Activated CD8-positive, alpha-beta memory T cell treated with anti-CD3 and anti-CD28 coated beads, Interleukin-2, amount 50 U/mL, for 1 hour (primary cell): ENCODE results near the gene MGLL.

Source experiments
- DNase-seq: peaks from one replicate; pipeline ENCODE4 v3.0.0-alpha.2; 2020; ENCODE audit errors: extremely low read depth

MGLL gene

DNA sequence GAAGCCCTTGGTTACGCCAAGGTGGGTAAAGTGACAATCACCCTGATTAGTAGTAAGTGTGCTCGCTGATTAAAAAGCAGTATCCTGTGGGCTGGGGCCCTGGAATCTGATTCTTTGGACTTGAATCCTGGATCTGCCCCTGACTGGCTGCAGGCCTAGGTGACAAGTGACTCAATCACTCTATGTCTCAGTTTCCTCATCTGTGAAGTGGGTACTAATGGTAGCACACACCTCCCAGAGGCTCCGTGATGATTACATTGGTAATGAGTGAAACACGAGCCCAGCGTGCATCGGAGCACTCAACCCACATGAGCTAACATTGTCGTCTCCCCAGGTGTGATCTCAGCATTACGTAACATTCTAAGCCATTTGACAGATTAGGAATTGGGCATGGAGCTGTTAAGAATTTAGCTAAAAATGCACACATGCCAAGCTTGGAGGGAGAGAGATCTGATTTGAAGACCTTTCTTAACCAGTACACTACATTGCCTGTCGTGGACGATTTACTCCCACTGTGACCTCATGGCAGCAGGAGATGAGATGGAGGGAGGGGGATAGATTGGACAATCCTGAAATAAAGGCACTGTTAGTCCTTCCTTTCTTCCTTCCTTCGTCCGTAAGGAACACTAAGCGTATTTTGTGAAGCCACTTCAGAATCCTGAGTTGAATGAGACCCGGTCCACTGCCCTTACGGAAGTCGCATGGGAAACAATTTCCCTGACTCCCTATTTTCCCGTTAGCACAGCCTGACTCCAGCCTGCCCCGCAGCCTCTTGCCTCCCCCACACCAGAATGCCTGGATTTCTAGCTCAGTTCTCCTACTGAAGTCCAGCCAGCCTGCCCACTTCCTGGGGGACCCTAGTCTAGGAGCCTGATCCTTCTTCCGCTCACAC is 32.1 kb downstream of the MGLL start:
- no peak for DNase-seq

GRCh38 chr3:127789051-127789450 is 33.3 kb downstream of the MGLL start:
- DNase-seq, result no peak

- no peak for DNase-seq
These were observed 33.8 kb downstream of the MGLL start for GRCh38 chr3:127788451-127788909.

GRCh38 chr3:127787571-127788365 is 34.5 kb downstream of the MGLL start:
- no peak for DNase-seq

GRCh38 chr3:127787071-127787490 is 35.2 kb downstream of the MGLL start:
- no peak for DNase-seq

- DNase-seq, result no peak
These were observed 35.8 kb downstream of the MGLL start for GRCh38 chr3:127786353-127787070.

GRCh38 chr3:127785711-127786265 is 36.5 kb downstream of the MGLL start:
- DNase-seq, result no peak

DNA sequence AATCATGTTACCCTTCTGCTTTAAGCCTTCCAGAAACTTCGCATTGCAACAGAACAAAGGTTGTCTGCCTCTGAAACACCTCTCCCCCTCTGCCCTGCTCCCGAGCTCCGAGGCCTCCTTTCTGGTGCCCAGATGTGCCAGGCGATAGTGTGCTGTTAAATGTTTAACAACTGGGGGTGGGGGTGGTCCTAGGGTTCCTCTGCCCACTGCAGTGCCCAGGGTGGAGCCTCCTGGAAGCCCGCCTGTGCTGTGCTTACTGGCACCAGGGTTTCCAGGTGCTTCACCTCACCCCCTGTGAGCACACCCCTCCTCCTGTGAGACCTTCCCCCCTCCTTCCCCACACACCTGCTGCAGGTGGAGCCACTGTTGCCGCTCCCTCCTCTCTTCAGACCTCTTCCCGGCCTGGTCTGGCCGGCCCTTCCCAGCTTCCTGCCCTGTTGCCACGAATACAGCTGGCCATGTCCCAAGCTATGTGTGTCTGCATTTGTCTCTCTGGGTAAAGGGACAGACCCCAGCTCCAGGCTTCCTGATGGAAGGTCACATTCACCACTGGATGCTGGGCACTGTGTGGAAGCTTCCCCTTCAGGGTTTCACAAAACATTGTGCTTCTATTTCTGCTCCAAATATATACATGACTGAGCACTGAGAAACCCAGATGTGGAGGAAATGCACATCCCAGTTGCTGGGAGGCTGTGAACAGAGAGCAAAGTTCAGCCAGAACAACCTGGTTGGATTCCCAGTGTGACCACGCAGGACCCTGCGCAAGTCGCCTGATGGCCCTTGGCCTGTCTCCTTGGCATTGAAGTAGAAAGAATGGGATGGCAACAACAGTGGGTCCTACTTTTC is 37.2 kb downstream of the MGLL start:
- DNase-seq, result no peak

DNA sequence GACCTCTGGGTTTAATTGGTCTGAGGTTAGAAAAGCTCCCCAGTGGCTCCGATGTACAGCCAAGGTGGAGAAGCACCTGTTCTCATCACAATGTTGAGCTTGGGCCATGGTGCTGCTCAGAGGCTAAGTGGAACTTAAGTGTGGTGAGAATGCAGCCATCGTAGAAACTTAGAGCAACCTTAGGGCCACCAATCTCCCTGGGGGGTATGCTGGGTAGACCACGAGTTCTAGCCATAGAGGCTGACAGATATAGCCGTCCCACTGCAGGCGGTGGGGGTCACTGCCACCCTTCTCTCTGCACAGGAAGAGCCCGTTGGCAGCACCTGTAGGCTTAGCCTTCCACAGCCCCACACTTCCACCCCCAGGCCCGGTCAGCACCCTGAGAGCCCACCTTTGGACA is 38.0 kb downstream of the MGLL start:
- DNase-seq, result no peak

- no peak for DNase-seq
These were observed 38.6 kb downstream of the MGLL start for GRCh38 chr3:127783642-127784160.

- no peak for DNase-seq
These were observed 39.1 kb downstream of the MGLL start for GRCh38 chr3:127783166-127783565.

DNA sequence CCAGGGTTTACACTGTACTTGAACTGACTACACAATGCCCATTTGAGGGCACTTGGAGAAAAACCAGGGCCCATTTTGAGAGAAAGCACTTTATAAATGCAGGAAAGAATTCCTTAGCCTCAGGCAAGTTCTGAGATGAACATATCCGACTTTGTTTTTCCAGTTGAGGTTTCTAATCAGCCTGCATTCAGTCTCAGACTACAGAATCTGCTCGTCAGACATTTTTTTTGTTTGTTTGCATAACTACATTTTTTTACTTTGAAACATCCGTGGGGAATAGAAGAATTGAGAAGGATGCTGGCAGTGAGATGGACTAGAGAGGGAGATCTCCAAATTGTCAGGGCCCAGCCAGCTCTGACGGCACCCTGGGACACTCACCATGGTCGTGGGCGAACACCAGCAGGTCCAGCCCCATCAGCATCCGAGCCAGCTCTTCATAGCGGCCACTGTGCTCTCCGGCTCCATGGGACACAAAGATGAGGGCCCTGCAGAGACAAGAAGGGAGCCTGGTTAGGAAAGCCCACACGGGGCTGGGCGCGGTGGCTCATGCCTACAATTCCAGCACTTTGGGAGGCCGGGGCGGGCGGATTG is 40.8 kb downstream of the MGLL start:
- DNase-seq, result no peak

DNA sequence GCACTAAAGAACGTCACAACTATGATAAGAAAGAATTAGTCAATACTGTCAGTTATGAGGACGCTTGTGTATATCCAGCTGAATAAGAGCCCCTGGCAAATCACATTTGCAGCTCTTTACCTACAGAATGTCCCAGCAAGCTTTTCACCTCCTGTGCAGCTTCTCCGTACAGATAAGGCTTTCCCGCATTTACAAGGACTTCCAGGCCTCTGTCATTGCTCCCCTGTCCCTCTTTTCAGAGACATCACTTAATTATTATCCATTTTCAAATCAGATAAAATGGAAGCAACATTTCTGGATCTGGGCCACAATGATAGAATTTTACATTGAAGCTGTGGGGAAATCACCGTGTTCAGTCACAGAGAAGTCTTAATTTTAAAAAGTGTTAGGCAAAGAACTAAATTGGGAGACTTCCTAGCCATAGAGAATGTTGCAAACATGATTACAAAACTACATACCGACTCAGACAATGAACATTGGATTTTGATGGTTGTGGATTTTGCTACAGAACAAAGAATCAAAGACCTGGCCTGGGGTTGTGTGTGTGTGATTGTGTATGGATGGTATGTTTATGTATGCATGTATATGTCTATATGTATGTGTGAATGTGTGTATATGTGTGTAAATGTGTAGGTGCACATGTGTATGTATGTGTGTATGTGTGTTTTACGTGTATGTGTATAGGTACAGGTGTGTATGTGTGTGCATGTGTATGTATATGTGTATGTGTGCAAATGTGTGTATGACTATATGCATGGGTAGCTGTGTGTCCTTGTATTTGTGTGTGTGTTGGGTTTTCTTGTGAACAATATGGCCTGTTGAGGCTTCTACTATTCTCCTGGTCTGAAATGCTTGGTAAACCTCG is 41.5 kb downstream of the MGLL start:
- no peak for DNase-seq

DNA sequence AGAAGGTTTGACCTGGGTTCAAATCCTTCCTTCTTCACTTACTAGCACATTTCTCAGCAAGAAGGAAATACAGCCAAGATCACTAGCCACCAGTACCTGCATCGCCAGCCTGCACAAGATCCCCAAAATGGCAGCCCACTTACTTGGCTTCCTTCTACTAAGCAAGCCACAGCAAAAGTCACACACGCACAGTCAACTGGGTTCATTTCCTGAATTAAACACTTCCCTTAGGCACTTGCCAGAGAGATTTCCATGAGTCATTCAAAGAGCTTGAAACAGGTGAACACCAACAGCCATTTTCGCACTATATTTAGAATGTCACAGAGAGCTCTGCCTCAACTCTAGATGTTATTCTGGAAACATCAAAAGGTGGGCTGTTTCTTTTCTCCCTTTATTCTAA is 42.6 kb downstream of the MGLL start:
- DNase-seq, result no peak

GRCh38 chr3:127777921-127778656 is 44.2 kb downstream of the MGLL start:
- DNase-seq, result no peak

GRCh38 chr3:127777332-127777731 is 45.0 kb downstream of the MGLL start:
- DNase-seq, result no peak

GRCh38 chr3:127776347-127776746 is 46.0 kb downstream of the MGLL start:
- no peak for DNase-seq

DNA sequence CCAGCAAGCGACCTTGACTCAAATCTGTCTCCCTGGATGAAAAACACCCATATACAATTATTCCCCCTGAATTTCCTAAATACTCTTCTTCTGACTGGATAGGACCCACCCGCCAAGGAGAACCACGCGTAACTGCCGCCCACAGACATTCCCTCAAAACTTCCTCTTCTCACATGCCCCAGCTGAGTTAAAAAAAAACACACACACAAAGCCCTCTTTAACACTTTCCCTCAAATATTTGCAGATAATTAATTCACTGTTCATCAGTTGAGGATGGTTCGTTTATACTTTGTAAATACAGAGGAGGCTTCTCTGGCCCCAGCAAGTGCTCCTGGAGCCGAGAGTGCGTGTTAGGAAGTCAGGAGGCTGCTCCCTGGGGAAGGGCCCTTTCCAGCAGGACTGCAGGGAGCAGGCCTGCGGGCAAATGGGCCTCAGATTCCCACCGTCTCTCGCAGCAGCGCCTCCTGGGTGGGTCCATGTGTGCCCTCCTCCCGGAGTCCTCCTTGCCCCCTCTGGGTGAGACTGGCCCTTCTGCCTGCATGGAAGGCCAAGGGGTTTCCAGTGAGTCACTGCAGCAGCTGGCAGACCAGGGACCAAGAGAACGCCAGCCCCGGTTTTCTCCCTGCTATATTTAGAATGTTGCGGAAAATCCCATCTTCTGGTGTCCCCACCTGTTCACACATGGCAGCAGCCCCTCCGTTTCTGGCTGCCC is 46.8 kb downstream of the MGLL start:
- no peak for DNase-seq
